GM12878 (cell line): Measurements from ENCODE around the gene CTNNA3.

Source experiments
- GATAD2B ChIP-seq: fragments of 450-650 bp; conservative IDR thresholded peaks from 2 replicates; pipeline ENCODE4 v1.6.1; 2017; ENCODE audit warnings: low read depth, mild to moderate bottlenecking, moderate library complexity
- POLR2AphosphoS5 ChIP-seq: IDR thresholded peaks from 2 replicates; pipeline ENCODE4 v1.6.1; 2011; ENCODE audit warnings: mild to moderate bottlenecking, low read length, inconsistent platforms

DNA sequence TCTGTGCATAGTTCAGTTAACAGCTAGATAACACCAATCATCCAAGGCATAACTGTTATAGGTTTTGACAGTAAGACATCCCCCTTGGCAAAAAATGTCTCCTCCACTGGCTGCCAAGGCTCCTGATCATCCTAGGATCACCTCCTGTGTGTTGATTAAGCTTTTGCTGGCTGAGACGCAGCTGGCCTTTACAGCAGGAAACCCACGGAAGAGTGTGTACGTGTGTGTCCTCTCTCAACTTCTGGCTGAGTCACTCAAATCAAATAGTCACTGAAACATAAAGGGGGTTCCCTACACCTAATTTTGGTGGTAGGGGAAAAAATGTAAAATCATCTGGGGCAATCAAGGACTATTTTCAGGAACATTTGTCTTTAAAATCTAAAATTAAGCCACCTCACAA is 208.8 kb downstream of the CTNNA3 start:
- TF ChIP-seq GATAD2B, result no peak
- no peak for TF ChIP-seq POLR2AphosphoS5
